ENCODE results near the gene NTNG1. TPM values are rescaled to one million over a fixed set of nuclear protein-coding genes. Genes with fewer than 3 reads are reported as not detected.

Gene NTNG1
- total RNA-seq, 1 donor from 2014 or later: 5.7 TPM

DNA sequence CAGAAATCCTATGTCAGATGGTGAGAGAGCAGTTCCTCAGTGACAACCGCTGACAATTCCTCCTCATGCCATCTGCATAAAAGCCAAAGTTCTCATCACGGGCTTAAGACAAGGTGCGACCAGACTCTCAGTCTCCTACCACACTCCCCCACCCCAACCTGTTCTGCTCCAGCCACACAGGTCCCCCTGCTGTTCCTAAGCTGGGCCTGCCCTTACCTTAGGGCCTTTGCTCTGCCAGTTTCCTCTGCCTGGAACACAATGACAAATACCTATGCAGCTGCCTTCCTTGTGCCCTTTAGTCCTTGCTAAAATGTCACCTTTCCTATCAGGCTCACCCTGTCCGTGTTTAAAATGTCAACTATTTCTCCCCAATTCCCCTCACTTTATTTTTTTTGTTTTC, 382.2 kb downstream of the NTNG1 start:
- intact Hi-C loops (cut with micrococcal nuclease): no loop called here
- no peak overlapping the region for H3K27ac Mint-ChIP-seq
- no peaks in the 10 kb centered on the region for H3K36me3 Mint-ChIP-seq (ENCODE audit: low read depth)
- no peak overlapping the region for H3K4me3 Mint-ChIP-seq
- TF ChIP-seq, protein P1, sequence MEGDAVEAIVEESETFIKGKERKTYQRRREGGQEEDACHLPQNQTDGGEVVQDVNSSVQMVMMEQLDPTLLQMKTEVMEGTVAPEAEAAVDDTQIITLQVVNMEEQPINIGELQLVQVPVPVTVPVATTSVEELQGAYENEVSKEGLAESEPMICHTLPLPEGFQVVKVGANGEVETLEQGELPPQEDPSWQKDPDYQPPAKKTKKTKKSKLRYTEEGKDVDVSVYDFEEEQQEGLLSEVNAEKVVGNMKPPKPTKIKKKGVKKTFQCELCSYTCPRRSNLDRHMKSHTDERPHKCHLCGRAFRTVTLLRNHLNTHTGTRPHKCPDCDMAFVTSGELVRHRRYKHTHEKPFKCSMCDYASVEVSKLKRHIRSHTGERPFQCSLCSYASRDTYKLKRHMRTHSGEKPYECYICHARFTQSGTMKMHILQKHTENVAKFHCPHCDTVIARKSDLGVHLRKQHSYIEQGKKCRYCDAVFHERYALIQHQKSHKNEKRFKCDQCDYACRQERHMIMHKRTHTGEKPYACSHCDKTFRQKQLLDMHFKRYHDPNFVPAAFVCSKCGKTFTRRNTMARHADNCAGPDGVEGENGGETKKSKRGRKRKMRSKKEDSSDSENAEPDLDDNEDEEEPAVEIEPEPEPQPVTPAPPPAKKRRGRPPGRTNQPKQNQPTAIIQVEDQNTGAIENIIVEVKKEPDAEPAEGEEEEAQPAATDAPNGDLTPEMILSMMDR (IDR thresholded peaks at IDR 0.05): no peak
- ChIA-PET CTCF (no interaction called here), POLR2A (no interaction called here)
- no peaks in the 10 kb centered on the region for H3K4me1 Mint-ChIP-seq
- H3K27me3 Mint-ChIP-seq: no peaks in the 10 kb centered on the region
- no peaks in the 10 kb centered on the region for H3K9me3 Mint-ChIP-seq
- no peak for ATAC-seq (ENCODE audit: low read depth)
- DNase-seq: no peak

DNA sequence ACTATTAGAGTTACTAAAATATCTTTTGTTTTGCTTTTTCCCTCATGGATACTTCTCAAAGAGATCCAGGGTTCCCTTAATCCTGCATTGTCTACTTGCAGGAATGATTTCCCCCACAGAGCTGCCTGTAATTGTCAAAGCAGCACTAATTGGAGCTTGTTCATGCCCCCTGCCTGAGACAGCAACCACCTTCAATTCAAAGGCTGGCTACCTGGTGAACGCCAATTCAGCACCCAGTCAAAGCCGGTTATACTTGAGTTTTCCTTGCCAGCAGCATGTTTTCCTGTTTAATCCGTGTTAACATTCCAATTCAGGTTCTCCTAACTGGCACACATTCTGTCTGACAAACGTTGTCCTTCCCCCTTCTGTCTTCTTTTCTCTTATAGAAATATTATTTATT, 382.9 kb downstream of the NTNG1 start:
- H3K36me3 Mint-ChIP-seq (ENCODE audit: low read depth): no peaks in the 10 kb centered on the region
- CTCF ChIA-PET: no interaction called here
- DNase-seq: no peak
- H3K27ac Mint-ChIP-seq: no peak overlapping the region
- no peak for ATAC-seq (ENCODE audit: low read depth)
- no peaks in the 10 kb centered on the region for H3K4me1 Mint-ChIP-seq
- POLR2A ChIA-PET: no interaction called here
- H3K27me3 Mint-ChIP-seq: no peaks in the 10 kb centered on the region
- TF ChIP-seq, protein P1 (IDR thresholded peaks at IDR 0.05): no peak
- intact Hi-C loops (cut with micrococcal nuclease): no loop called here
- H3K4me3 Mint-ChIP-seq: no peak overlapping the region
- no peaks in the 10 kb centered on the region for H3K9me3 Mint-ChIP-seq

DNA sequence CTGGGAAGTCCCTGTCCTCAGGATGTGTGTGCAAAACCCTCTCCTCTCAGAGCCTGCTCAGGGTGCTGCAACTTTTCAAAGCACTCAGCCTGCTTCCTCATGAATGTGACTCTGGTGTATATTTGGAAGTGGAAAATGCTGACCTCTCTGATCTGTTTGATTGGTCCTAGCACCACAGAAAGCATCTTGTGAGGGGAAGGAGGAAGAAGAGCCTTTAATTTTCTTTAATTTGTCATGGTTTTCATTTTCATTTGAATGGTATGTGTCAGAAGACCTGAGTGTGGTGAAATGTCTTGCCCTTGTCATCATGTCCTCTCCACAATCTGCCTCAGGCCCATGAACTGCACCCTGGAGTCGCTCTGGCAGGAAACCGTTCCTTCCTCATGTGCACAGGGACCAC, 383.5 kb downstream of the NTNG1 start:
- DNase-seq: no peak
- Mint-ChIP-seq H3K27ac (no peak overlapping the region), H3K9me3 (no peaks in the 10 kb centered on the region), H3K4me3 (no peak overlapping the region), H3K4me1 (peaks cover 2% of the 10 kb centered on the region), H3K36me3 (ENCODE audit: low read depth) (no peaks in the 10 kb centered on the region), H3K27me3 (no peaks in the 10 kb centered on the region)
- CTCF ChIA-PET: no interaction called here
- ATAC-seq (ENCODE audit: low read depth): no peak
- intact Hi-C loops (cut with micrococcal nuclease): no loop called here
- TF ChIP-seq, protein P1 (IDR thresholded peaks at IDR 0.05): no peak
- POLR2A ChIA-PET: no interaction called here

DNA sequence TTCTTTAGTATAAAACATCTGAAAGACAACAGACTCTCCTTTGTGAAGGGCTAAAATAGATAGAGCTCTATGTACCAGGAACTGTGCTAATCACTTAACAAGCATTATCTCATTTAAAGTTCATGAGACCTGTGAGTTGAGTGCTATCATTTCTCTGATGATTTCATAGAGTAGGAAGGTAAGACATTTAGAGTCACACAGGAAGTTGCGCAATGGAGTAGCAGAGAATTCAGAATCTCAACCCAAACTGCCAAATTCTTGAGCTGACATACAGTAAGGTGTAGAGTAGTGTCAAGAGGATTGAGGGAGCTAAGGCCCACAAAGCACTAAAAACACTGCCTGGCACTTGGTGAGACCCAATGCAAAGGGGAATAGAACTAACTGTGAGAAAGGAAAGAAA, 384.3 kb downstream of the NTNG1 start:
- Mint-ChIP-seq H3K9me3 (no peaks in the 10 kb centered on the region), H3K36me3 (ENCODE audit: low read depth) (no peaks in the 10 kb centered on the region), H3K27me3 (no peaks in the 10 kb centered on the region), H3K27ac (no peak overlapping the region), H3K4me3 (no peak overlapping the region), H3K4me1 (peaks cover 4% of the 10 kb centered on the region)
- ATAC-seq (ENCODE audit: low read depth) (no peak), DNase-seq (no peak)
- CTCF ChIA-PET: no interaction called here
- POLR2A ChIA-PET: no interaction called here
- TF ChIP-seq, protein P1 (IDR thresholded peaks at IDR 0.05): no peak
- intact Hi-C loops (cut with micrococcal nuclease): no loop called here

DNA sequence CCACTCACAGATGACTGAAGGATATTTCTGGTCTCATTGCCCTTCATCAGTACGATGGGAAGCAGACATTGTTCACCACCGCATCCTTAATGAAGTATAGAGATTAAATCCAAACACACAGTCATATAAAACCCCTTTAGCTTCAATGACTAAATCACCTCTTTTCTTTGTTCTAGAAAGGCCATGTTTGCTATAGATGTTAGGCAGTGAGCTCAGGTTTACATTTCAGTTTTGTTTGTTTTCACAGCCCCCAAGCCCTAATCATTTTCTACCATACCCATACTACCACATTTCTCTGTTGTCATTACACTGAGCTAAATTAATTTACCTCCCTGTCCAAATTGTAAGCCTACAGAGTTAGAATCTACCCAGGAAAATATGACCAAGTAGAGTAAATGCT, 385.1 kb downstream of the NTNG1 start:
- Mint-ChIP-seq H3K4me3 (no peak overlapping the region), H3K27me3 (no peaks in the 10 kb centered on the region), H3K36me3 (ENCODE audit: low read depth) (no peaks in the 10 kb centered on the region), H3K4me1 (peaks cover 4% of the 10 kb centered on the region), H3K9me3 (no peaks in the 10 kb centered on the region), H3K27ac (no peak overlapping the region)
- TF ChIP-seq, protein P1 (IDR thresholded peaks at IDR 0.05): no peak
- ATAC-seq (ENCODE audit: low read depth) (no peak), DNase-seq (no peak)
- ChIA-PET POLR2A (no interaction called here), CTCF (interaction anchor here (0.5 to 6.5 kb wide), 4 partner anchors 21 to 250 kb away, joined by 3 to 147 read pairs (median 31); no protein-coding TSS in a partner anchor)
- intact Hi-C loops (cut with micrococcal nuclease): no loop called here

All from activated B cell treated with CpG ODN at 0.5 μM for 24 hours (primary cell).